Vagina (tissue), 2 donors: Measurements from ENCODE around the gene FLNB.

Source experiments
- CTCF ChIP-seq, 3 experiments: fragments of 450-650 bp in 2 of 3; fragments of 200-600 bp in 1 of 3; sonication (generic) in 1 of 3; IDR thresholded peaks; one replicate each; pipeline ENCODE4 v1.5.1; 2017 to 2019; ENCODE audit warnings: antibody characterized with exemption in 3 of 3, mild to moderate bottlenecking in 2 of 3, moderate library complexity in 2 of 3
- POLR2A ChIP-seq, 2 donors: fragments of 450-650 bp; IDR thresholded peaks; one replicate each; pipeline ENCODE4 v1.6.1; 2017; ENCODE audit warnings: antibody characterized with exemption in 2 of 2, mild to moderate bottlenecking in 2 of 2, moderate library complexity in 2 of 2

DNA sequence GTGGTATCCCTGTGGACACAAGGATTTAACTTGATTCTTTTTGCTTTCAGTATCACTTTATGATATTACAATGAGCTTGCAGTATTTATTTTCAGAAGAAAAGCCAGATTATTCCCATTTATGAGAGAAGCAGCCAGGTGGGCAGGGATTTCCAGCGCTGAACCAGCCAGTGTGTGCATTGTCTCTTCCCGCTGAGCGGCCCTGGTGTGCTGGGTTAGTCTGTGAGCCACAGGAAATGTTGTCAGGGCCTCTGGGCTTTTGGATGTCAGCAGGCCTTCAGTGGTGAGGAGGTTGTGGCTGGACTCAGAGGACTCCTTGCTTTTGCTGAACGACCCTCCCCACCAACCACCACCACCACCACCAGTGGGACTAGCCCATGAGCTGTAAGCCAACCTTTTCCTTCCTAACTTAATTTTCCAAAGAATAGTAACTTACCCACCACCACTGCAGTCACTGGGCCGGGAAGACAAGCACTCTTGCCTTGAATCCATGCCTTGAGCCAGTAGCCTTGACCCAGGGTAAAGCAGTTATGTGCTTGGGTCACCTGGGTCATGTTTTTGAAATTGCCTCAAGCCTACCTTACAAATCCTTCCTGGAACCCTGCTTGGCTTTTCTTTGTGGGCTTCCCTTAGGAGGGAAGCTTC, 33.1 kb downstream of the FLNB start:
- TF ChIP-seq CTCF (IDR thresholded peaks at IDR 0.05) (no peak), POLR2A (IDR thresholded peaks at IDR 0.05) (no peak)
